Measurements from ENCODE around the gene DDA1.

- TF ChIP-seq CTCF (IDR thresholded peaks at IDR 0.05 in 8 of 11, conservative IDR thresholded peaks at IDR 0.05 in 3 of 11) (no peak), POLR2A (IDR thresholded peaks at IDR 0.05) (no peak), POLR2AphosphoS5 (IDR thresholded peaks at IDR 0.05) (no peak)
Observed at GRCh38 chr19:17263712-17264640, 45.4 kb upstream of the DDA1 start.
